GM21360 (cell line): ENCODE results near the gene CD164L2.
A peak's percentile ranks its signal among the peaks of the same experiment; 100 is the strongest.
"Not testable (repeated sequence)": the region's sequence is repeated elsewhere in the genome, so short reads cannot be mapped to it uniquely, and the experiment has no call there.

Source experiments
- ATAC-seq: cut with Tn5 transposase; IDR thresholded peaks from one replicate; pipeline ENCODE4 v1.9.1; 2021; ENCODE audit warnings: mild to moderate bottlenecking, moderate library complexity; ENCODE audit not compliant: unreplicated experiment

CD164L2 gene

GRCh38 chr1:27405598-27406361 lies 22.6 kb upstream of the CD164L2 start:
- not testable (repeated sequence) for ATAC-seq

GRCh38 chr1:27405074-27405473 lies 21.9 kb upstream of the CD164L2 start:
- ATAC-seq: no peak

DNA sequence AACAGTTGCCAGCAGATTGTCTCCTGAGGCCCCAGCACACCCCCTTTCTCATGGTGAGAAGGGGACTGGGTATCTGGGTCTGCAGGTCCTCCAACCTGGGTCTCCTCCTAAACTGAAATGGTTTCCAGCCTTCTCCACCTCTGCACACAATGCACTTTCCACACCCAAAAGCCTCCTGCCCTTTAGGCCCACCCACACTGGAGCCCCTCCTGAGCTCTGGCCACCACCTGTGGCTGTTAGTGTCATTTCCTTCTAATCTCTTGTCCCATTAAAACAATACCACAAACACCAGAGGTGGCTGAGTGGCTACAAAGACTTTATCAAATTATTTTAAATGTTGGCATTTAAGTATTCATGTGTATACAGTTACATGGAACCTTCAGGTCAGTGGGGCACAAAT lies 20.8 kb upstream of the CD164L2 start:
- no peak for ATAC-seq

DNA sequence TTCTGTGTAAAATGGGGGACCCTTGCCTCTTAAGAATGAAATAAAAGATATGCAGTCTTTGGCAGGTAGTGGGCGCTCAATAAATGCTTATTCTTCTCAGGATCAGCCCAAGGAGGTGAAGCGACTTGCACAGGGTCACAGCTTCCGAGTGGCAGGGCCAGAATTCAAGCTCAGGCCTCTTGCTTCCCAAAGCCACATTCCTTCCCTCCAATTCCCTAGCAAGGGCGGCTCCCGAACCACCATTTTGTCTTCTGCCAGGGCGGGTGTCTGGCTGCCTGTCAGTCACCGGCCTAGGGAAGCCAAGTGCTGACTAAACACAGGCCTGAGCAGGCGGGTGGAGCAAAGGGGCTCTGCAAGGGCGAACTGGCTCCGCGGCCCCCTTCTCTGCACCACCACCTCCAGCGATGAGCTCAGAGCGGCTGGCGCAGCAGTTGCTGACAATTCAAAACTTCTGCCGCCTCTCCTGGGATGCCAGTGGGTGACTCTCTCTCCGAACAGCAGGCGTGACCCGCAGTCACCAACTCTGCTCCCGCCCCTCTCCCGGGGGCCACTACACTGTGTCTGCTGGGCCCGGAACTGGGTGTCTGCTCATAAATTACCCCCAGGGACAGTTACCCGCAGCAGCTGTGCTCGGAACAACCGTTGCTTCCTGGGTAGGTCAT lies 20.1 kb upstream of the CD164L2 start:
- ATAC-seq: no peak

GRCh38 chr1:27402349-27402754 lies 19.2 kb upstream of the CD164L2 start:
- ATAC-seq: no peak

DNA sequence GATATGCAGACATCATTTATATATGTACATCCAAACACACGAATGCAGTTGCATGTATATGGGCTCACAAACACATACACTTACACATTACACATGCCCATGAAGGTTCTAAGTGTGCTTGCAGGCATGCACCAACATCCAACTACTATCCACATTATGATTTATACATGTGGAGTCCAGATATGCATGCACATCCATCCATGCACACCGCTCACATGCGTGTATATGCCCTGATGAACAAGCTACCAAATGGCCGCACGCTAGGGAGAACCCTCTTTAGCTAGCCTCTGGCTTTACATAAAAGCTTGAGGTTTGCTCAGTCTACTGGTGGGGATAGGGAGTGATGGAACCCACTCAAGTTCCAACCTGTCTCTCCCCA lies 17.8 kb upstream of the CD164L2 start:
- ATAC-seq: no peak

GRCh38 chr1:27400082-27400962 lies 17.2 kb upstream of the CD164L2 start:
- ATAC-seq: no peak

DNA sequence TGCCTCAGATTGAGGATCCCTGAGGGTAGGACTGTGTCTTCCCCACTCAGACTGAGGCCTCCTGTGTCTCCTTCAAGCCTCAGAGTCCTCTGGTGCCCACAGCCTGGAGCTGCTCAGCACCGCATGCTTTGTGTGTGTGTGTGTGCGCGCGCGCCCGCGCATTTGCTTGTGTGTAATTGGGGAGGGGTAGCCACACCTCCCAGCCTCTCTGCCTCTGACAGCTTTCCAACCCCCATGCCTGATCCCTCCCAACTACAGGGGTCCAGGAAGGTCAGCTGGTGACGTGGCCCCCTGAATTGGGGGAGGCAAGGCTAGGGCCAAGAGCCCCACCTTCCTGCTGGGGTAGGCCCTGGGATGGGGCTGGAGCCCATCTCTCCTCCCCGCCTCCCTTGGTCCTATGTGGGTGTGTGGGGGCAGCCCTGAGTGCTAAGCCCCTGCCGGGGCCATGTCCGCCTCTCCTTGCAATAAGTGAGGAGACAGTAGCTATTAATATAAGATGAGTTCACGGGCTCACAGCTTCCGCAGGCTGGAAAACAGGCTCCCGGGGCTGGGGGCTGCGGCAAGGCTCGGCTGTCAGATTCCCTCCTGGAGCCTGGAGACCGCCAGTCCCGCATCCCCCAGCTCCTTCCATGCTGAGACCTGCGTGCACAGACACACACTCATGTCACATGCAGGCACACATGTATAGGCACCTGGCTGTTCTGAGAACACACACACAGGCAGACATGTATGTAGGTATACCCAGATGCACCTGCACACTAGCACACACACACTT lies 16.3 kb upstream of the CD164L2 start:
- no peak for ATAC-seq

DNA sequence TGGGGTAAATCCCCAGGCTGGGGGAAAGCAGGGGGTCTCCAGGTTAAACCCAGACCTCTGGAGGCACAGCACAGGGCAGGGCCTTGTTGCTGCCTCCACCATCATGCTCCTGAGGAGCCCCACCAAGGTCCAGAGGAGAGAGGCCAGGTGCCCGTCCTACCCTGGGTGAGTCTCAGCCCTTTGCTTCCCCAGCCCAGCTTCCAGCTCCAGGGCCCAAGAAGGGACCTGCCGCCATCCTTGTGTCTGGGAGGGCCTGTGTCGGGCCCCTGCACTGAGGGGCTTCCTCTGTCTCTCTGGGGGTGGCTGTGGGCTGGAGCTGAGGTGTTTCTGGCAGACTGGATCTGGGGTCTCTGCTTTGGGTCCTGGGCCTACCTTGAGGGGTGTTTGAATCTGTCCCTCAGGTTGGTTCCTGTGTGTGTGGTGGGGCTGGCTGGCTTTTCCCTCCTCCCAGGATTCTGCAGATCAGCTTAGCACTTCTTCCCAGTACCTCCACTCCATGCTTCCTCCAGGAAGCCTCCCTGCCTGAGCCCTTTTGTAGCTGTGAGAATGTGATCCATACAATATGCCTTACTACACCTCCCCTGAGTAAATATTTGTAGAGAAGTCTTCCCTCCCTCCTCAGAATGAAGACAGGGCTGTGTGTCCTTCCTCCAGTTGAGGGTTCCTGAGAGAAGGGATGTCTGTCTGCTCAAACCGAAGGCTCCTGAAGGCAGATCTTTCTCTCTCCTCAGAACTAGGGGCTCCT lies 15.4 kb upstream of the CD164L2 start:
- ATAC-seq: no peak

DNA sequence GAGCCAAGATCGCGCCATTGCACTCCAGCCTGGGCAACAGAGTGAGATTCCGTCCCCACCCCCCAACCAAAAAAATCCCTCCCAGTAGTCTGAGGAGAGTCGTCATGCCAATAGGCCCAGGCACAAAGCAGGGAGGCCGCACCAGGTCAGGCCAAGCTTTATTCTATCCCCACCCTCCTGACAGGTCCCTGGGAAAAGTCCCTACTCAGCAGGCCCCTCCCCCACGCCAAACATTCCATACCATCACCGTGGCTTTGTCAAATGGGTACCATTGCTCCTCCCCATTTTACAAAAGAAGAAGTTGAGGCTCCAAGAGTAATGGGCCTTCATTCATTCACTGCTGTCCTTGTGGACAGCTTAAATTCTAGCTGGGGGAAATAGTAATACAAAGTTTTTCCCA lies 14.6 kb upstream of the CD164L2 start:
- no peak for ATAC-seq

DNA sequence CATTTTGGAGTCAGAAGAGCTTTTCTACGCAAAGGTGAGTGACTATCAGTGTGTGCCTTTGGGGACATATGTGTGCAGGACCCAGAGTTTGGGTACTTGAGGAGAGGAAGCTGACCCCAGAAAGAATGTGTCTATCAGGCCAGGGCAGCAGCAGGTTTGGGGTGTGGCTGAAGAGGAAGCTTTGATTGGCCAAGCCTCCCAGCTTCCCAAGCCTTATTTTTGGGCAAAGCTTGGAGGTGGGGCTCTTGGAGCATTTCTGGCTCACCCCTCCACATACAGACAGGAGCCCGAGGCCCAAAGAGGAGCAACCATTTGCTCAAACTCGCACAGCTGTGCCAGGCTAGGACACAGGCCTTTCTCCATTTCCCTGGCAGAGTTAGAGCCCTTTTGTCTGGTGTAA lies 14.0 kb upstream of the CD164L2 start:
- no peak for ATAC-seq

DNA sequence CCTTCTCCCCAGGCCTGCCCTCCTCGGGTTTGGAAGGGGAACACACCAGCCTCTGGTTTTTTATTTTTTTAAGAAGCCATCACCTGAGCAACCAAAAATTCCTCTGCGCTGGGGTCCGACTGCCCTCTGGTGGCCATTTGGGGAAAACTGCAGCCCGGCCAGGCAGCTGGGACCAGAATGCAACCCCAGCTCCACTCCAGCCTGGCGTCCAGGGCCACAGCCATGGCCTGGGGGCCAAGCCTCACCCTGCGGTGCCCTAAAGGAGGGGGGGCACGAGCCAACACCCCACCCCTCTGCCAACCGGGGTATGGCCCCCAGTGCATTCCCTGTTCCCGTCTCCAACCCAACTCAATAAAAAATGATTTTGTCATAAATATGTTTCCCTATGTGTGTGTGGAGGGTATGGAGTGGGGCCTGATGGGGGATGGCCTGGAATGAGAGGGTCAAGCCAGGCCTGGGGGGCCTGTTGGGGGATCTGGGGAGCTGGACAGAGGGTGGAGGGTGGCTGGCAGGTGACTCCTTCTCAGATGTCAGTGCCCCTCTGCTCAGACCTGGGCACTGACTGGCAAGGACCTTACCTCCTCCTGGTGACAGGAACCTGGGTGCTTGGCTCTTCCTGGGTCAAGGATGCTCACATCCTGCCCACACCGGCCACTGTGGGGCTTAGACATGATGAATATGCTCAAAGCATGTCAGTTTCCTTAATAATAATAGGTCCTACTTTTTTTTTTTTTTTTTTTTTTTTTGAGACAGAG lies 12.5 kb upstream of the CD164L2 start:
- ATAC-seq: no peak

DNA sequence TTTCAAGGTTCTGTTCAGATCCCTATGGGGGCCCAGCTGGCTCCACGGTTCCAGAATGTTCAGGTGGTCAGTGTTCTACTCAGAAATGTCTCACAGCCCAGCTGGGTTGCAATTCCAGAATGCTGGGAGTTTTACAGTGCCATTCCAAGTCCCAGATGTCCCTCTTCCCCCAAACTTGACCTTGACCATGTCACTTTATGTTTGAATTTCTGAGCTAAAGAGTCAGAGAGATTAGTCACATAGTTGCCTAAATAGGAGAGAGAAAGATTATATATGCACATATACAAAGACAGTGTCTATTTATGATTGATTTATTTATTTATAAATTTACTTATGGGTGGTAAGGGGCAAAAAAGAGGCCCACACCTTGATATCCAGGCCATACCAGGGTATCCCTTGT lies 11.8 kb upstream of the CD164L2 start:
- ATAC-seq: no peak

GRCh38 chr1:27394282-27394658 lies 11.1 kb upstream of the CD164L2 start:
- ATAC-seq: no peak

- ATAC-seq: no peak
These were observed 10.6 kb upstream of the CD164L2 start for GRCh38 chr1:27393641-27394281.

DNA sequence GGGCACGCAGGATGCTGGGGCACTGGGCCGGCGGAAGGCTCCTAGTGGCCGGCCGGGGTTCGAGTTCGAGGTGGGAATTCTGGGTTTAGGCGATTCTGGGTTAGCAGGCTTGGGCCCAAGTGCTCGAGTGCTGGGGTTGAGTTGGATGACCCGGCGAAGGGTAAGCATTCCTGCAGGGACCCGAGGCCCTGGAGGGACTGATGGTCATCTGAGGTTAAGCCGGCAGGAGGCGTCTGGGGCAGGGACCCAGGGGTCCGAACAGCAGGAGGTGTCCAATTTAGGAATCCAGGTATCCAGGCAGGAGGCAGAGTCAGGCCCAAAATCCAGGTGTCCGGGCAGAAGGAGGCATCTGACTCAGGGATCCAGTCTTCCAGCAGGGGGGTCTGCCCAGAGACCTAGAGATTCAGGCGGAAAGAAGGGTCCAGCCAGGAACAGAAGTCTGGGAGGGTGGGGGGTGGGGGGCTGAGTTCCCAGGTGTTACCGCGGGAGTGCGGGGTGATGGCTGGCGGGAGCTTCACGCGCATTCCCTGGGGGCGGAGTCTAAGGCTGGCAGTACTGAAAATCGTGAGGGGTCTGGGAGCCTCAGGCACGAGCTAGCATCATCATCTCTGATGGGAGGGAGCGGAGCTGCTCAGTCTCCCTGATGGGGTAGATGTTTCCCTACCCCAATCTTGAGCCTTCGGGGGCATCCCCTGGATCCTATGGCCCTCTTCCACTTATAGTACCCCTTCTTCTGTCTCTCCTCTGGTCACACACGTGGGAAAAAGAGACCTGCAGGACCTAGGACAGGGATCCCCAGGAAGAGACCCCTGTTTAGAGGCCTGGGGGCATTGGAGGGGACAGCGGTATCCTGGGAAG lies 9.9 kb upstream of the CD164L2 start:
- ATAC-seq: no peak

GRCh38 chr1:27392096-27392777 lies 9.1 kb upstream of the CD164L2 start, which contains the start of gene GPR3:
GPR3 (plus strand) TSS chr1:27392622; CDS start chr1:27393799, 1,177 bp downstream.
- peak; percentile 74 for ATAC-seq
